HG02884 (cell line): Measurements from ENCODE around the gene FAM174A.
A peak's percentile ranks its signal among the peaks of the same experiment; 100 is the strongest.
"Not testable (repeated sequence)": the region's sequence is repeated elsewhere in the genome, so short reads cannot be mapped to it uniquely, and the experiment has no call there.

ENCODE experiments used
- ATAC-seq: cut with Tn5 transposase; IDR thresholded peaks from one replicate; pipeline ENCODE4 v1.9.1; 2021; ENCODE audit warnings: mild to moderate bottlenecking, moderate library complexity; ENCODE audit not compliant: unreplicated experiment

FAM174A gene

DNA sequence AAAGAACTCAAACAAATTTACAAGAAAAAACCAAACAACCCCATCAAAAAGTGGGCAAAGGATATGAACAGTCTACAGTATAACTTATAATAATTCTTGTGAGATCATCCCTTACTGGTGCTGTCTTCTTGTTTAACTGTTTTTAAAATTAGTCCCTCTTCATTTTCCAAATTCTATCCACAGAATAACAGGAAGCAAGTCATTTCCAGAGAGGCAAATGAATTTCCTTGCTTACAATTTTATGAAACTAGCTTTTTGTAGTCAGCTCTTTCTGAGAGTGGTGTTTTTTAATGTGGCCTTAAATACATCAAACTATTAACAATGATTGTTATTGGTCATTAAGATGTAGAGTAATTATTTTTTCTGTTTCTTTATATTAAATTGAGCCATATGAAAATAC lies 40.6 kb downstream of the FAM174A start:
- no peak for ATAC-seq

DNA sequence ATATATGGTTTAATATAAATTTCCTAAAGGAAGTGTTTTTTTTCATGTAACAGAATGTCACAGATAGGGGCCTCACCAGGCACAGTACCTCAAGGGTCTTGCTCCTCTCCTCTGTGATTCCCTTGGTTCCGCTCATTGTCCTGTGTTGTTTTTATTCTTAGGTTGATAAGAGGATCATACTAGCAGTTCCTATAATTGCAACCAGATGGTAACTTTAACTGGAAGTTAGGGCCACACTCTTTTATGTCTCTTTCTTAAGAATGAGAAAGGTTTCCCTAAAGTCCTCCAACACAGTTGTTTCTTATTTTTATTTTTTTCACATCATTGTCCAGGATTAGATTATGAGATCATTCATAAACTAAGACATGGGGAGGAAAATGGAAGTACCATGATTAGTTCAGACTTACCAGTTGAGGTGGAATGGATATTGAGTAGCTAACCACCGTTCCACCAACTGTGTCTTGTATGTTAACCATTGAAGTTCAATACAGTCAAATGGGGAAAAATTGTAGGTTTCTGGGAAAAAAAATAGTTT lies 41.1 kb downstream of the FAM174A start:
- ATAC-seq: no peak

DNA sequence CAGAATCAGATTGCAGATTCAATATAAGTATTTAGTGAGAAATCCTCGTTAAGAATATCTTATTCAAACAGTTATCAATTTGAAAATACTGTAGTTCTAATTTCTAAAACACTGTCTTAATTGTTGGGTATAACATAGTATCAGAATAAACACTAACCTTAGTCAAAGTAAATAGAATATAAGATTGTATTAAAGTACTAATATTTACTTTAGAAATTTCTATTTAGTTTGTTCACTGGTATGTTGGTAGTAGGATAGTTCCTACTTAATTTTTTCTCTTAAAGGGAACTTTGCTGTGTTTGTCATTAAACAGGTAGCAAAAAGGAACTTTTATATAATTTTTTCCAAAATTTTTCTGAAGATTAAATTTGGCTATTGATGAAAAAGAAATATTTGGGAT lies 42.3 kb downstream of the FAM174A start:
- ATAC-seq: no peak

DNA sequence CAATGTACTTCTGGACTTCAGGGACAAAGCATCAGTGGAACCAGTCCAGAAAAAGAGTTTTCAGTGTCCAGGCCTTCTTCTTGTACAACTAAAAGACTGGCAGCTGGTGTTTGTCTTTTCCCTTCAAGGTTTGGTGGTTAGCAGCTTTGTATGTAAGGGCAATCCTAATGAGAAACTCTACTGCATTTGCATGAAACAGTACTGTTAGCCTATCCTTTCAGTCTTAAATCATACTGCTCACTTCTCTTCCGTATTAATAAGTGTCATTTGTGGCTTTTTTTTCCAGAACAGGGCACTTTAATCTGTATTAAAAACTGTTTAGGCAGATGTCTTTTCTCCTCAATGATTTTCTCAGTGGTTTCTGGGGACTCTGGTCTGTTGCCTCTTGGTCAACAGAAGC lies 48.9 kb downstream of the FAM174A start:
- ATAC-seq: peak; percentile 96

DNA sequence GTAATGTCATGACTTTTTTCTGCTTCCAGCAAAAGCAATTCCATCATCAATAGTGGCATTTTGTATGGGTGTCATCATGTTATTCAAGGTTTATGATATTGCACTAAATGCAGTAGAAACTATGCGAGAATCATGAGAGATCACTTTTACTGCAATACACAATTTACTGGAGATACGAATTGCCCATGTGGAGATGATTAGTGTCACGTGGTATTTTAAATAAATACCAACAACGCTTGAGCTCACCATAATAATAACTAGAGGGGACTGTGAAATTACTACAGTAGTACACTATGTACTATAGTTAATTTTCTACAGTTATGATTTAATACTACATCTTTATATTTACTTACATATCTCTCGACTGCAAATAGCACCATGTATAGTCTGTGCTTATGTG lies 49.7 kb downstream of the FAM174A start:
- no peak for ATAC-seq

DNA sequence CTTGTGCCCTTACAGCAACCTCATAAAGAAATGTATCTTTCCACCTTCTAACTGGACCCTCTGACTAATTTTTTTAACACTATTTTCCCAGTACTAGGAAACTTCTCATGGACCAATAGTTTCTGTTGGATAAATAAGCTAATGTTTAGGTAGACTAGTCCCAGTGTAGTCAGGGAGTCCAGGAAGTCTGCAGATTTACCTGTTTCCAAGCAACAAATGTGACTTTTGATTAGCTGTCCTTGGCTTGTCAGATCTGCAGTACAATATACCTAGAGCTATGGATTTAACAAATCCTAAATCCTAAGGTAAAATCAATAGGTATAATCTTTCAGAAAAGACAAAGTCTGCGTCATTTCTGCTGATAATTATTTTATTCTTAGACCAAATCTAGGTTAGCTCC lies 55.7 kb downstream of the FAM174A start:
- ATAC-seq: no peak

DNA sequence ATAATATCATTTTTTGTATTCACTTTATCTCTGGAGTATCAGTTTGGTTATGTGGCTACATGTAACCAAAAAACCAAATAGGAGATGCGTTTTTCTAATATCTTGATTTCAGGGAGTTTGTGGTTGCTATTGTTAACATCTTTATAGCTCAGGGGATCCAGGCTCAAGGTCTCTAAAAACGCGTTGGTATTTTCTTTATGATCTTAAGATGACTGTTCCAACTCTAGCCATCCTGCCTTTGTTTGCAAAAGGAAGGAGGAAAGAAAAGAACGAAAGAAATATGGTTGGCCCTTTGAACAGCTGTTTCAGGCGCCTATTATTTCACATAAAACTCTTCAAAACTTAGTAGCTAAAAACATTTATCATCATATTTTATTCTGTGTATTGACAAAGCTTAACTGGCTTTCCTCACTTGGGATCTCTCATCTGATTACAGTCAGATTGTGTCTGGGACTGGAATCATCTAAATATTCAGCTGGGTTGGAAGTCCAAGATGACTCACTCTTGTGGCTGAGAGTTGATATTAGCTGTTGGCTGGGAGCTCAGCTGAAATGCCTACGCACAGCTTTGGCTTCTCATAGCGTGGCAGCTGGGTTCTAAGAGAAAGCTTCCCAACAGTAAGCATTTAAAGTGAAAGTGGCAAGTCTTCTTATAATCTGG lies 60.1 kb downstream of the FAM174A start:
- ATAC-seq: no peak

DNA sequence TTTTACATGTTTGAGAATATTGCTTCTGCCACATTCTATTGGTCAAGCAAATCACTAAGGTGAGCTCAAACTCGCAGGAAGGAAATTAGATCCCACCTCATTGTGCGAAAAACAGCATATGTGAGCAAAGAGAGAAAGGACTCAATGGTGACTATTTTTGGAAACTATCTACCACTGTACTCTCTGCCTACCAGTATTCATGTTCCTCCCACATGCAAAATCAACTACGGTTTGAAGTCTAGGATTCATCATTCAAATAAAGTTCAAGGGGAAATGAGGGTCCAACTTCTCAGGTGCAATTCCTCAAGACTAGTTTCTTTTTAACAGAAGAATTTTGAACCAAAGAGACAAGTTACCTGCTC lies 60.6 kb downstream of the FAM174A start:
- ATAC-seq: no peak

DNA sequence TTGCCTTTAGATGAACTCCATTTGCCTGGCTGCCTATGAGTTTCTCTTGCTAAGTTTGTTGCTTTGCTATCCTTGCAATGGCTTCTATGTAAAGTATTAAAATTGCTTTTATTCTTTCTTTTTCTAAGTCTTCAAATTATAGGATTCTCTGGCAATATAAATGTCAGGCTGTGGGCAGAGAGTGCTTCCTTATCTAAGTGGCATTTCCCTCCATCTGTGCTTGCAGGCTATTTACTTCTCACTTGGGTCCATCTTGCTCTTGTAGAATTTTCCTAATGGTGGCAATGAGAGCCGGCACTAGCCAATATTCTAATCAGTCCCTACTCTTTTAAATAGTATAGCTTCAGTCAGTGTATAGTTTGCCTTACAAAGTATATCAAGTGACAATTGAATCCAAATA lies 63.3 kb downstream of the FAM174A start:
- ATAC-seq: no peak

DNA sequence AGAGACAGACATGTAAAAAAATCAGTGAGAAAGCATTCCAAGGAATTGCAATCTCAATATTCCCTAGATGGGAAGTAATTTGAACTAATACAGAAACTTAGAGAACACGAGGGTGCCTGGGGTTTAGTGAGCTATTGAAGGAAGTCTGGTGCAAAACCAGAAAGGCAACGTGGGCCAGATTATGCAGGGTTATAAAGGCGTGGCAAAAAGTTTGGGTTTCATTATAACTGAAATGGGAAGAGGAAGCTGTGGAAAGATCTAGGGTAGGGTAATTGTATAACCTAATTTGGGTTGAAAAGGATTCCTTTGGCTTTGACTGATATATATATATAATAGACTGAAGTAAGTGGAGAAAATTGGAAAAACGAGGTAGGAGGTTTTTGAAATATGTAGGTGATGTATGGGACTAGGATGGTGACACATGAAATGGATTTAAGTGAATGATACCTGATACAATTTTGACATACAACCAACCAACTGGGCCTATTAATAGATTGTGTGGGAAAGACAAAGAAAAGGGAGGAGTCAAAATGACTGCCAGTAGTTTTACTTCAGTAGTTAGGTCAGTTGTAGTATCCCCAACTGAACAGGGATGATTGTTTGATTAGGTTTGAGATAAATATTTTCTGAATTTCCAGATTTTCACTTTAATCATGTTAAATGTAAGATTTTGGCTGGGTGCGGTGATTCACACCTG lies 65.3 kb downstream of the FAM174A start:
- no peak for ATAC-seq

DNA sequence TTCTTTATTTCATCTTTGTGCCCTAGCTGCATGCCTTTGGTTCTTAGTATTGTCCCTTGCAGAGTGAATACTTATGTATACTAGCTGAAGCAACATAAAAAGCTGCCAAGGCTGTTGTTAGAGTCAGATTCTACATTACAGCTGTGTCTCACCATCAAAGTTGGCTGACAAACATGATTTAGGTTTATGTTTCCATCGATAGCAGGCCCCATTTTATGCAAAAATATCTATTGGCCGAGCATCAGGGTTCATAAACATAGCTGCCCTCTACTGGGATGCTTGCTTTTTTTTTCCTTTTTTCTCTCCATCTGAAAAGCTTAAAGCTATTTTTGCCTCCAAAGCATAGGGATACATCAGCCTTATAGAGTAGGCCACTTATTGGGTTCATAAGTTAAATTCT lies 68.0 kb downstream of the FAM174A start:
- ATAC-seq: no peak

DNA sequence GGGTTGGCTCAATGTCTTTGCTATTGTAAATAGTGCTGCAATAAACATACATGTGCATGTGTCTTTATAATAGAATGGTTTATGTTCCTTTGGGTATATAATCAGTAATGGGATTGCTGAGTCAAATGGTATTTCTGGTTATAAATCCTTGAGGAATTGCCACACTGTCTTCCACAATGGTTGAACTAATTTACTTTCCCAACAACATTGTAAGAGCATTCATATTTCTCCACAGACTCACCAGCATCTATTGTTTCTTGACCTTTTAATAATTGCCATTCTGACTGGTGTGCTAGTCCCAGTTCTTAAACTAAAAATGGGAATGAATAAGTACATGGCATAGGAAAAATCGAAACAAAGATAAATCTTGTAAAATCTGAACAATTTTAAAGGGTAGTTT lies 68.8 kb downstream of the FAM174A start:
- ATAC-seq: not testable (repeated sequence)

DNA sequence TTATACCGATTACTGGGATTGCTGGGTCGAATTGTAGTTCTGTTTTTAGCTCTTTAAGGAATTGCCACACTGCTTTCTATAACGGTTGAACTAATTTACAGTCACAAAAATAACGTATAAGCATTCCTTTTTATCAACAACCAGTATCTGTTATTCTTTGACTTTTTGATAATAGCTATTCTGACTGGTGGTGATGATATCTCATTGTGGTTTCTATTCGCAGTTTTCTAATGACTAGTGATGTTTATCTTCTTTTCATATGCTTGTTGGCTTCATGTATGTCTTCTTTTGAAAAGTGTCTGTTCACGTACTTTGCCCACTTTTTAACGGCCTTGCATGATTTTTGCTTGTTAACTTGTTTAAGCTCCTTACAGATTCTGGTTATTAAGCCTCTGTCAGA lies 74.4 kb downstream of the FAM174A start:
- no peak for ATAC-seq

DNA sequence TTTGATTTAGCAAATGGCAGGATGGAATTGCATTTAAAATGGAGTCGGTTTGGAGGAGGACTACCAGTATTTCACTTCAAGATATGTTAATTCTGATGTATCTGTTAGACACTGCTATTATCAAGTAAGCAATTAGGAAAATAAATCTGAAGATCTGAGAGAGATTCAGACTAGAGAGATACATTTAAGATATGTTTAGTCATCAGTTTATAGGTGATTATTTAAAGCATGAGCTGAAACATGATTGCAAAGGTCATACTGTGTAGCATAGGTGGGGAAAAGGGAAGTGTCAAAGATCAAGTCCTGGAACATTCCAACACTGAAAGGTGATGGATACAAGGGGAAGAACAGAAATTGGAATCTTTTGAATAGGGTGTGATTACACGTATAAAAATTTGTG lies 79.1 kb downstream of the FAM174A start:
- ATAC-seq: no peak

DNA sequence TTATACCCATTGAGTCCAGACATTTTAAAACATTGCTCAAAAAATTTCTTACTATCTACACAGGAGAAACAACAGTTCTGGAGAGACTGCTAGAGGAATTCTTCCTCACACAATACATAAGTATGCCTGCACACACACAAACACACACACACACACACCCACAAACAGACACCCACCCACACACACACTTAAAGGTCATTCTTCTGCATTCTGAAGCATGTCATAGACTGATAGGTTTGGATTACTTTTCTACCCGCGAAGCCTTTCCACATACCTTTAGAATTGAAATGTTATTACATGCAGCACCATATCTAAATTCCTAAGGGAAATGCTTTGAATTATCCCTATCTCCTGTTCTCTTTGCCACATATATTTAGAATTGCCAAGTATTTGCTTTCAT lies 80.2 kb downstream of the FAM174A start:
- ATAC-seq: no peak

DNA sequence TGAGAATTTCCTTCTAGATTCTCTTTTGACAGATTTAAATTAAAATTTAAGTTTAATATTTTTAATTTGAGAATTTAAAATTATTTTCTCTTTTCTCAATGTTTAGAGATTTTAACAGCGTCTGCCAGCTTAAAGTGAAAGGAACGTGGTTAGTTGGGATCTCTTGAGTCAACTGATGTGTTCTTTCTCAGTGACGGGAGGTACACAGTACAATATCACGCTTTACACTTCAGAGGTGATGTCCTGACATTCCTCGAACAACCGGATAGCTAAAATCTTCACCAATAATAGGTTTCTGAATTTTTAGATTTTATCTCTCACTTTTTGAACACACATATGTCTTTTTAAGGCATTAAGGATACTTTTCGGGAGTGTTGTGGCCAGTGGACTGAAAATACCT lies 81.1 kb downstream of the FAM174A start:
- ATAC-seq: no peak

DNA sequence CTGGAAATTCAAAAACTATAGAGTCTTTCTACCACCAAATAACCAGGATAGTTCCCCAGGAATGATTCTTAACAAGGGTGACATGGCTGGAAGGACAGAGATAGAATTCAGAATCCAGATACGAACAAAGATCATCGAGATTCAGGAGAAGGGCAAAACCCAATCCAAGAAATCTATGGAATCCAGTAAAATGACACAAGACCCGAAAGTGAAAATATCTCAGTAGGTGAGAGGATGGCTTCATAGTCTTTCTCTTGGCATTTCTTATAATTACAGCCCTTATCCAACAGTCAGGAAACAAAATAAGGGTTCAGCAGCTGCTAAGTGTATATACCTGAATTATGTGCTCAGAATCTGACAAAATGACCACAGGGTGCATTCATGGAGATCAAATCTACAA lies 81.8 kb downstream of the FAM174A start:
- ATAC-seq: no peak

DNA sequence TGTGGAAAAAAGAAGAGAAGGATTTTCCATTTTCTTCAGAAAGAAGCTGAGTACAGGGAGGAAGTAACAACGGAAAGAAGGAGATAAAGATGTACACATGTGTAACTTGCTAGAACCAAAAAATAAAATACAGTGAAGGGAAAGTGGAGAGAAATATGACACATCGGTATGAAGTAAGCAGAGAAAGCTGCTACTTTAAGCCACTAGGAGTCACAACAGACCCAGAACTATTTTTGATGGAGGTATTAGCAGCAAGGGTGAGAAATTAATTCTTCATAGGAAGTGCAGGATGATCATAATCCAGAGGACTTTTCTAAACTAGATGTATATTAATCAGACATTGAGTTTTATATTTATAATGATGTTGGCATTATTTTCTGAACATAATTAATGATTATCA lies 88.5 kb downstream of the FAM174A start:
- peak; percentile 83 for ATAC-seq

DNA sequence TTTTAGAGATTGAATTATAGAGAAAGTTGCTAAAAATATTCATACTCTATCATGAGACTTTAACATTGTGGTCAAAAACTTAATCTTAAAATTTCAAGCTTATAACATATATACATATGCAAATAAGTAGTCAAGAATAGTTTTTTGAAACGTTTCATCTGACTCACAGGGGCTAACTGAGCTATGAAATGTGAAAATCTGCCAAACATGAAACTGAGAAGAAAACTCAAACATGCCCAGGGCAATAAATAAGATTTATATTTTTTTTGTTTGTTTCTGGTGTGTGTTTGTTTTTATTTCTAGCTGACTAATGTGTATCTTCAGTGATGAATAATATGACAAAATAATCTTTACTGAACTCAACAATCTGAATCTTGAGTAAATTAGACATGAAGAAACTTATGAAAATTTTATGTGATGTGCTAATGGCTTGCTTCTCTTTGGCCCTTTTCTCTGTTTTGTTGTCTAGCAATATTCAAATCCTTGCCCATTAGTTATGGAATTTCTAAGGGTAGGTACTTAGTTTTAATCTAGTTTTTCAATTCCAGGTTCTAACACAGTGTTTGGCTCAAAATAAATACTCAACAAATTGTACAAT lies 99.9 kb downstream of the FAM174A start:
- ATAC-seq: peak; percentile 76
